Muscle of arm (tissue), 12 donors: ENCODE results near the gene ZFP1. TPM values are rescaled to one million over a fixed set of nuclear protein-coding genes. Genes with fewer than 3 reads are reported as not detected.

Source experiments
- DNase-seq: peaks from one replicate; pipeline ENCODE4 v3.0.0-alpha.2; 2013
- polyA plus RNA-seq, 12 donors: library from polyadenylated mRNA; unstranded; fragments of 120-200 nt; gene quantifications; one replicate each; pipeline ENCODE4 v1.2.1, GENCODE V29; 2013; ENCODE audit not compliant: insufficient read length in 12 of 12

Gene ZFP1
- polyA plus RNA-seq, 12 donors, result 8.5 to 19.6 (median 14.0) TPM; not detected in 1

- DNase-seq, result no peak
Measured at GRCh38 chr16:75143941-75144340, 4.4 kb upstream of the ZFP1 start.

GRCh38 chr16:75147968-75148310 is 385 bp upstream of the ZFP1 start:
- no peak for DNase-seq

GRCh38 chr16:75151798-75152197 is 3.5 kb downstream of the ZFP1 start:
- no peak for DNase-seq

- DNase-seq, result no peak
Measured at GRCh38 chr16:75152635-75153034, 4.3 kb downstream of the ZFP1 start.

GRCh38 chr16:75160386-75160785 is 12.1 kb downstream of the ZFP1 start:
- no peak for DNase-seq

GRCh38 chr16:75169899-75170405 is 21.6 kb downstream of the ZFP1 start:
- DNase-seq, result no peak

GRCh38 chr16:75172578-75172977 is 24.3 kb downstream of the ZFP1 start:
- DNase-seq, result no peak

GRCh38 chr16:75175074-75175473 is 26.8 kb downstream of the ZFP1 start:
- DNase-seq, result no peak

- DNase-seq, result no peak
Measured at GRCh38 chr16:75176926-75177325, 28.6 kb downstream of the ZFP1 start.

GRCh38 chr16:75179208-75179607 is 30.9 kb downstream of the ZFP1 start:
- DNase-seq, result no peak

GRCh38 chr16:75181630-75182029 is 33.3 kb downstream of the ZFP1 start:
- no peak for DNase-seq

- no peak for DNase-seq
Measured at GRCh38 chr16:75188832-75189477, 40.6 kb downstream of the ZFP1 start.

GRCh38 chr16:75189638-75190245 is 41.4 kb downstream of the ZFP1 start:
- DNase-seq, result no peak

GRCh38 chr16:75192606-75193264 is 44.4 kb downstream of the ZFP1 start:
- DNase-seq, result no peak

- no peak for DNase-seq
Measured at GRCh38 chr16:75193265-75193650, 44.9 kb downstream of the ZFP1 start.

- no peak for DNase-seq
Measured at GRCh38 chr16:75193730-75194444, 45.6 kb downstream of the ZFP1 start.

- no peak for DNase-seq
Measured at GRCh38 chr16:75195811-75196790, 47.8 kb downstream of the ZFP1 start.

GRCh38 chr16:75196836-75197235 is 48.5 kb downstream of the ZFP1 start:
- DNase-seq, result no peak

- no peak for DNase-seq
Measured at GRCh38 chr16:75197522-75198134, 49.3 kb downstream of the ZFP1 start.

- DNase-seq, result no peak
Measured at GRCh38 chr16:75198135-75198600, 49.8 kb downstream of the ZFP1 start.
